Suprapubic skin (tissue), 4 donors: Measurements from ENCODE around the gene PHTF2.

ENCODE experiments used
- EP300 ChIP-seq: sonication (generic); formaldehyde crosslinking; IDR thresholded peaks from one replicate; pipeline ENCODE4 v1.6.1; 2017; ENCODE audit warnings: antibody characterized with exemption
- POLR2A ChIP-seq, 2 donors: fragments of 450-650 bp; IDR thresholded peaks; one replicate each; pipeline ENCODE4 v1.6.1; 2017; ENCODE audit warnings: antibody characterized with exemption in 2 of 2, mild to moderate bottlenecking in 2 of 2, moderate library complexity in 2 of 2
- POLR2AphosphoS5 ChIP-seq, 3 donors: sonication (generic); formaldehyde crosslinking; IDR thresholded peaks; one replicate each; pipeline ENCODE4 v1.6.1; 2017; ENCODE audit warnings: antibody characterized with exemption in 3 of 3
- TF ChIP-seq, protein P1 (sequence below), 2 donors: fragments of 200-600 bp in 1 of 2; fragments of 450-650 bp in 1 of 2; sonication (generic) in 1 of 2; IDR thresholded peaks; one replicate each; pipeline ENCODE4 v1.5.1; 2016 to 2019; ENCODE audit warnings: antibody characterized with exemption in 2 of 2, mild to moderate bottlenecking in 1 of 2, moderate library complexity in 1 of 2

GRCh38 chr7:77933394-77933793 lies 134.8 kb downstream of the PHTF2 start:
- TF ChIP-seq POLR2A (IDR thresholded peaks at IDR 0.05) (no peak), EP300 (no peak), POLR2AphosphoS5 (IDR thresholded peaks at IDR 0.05) (no peak)
- TF ChIP-seq, protein P1, sequence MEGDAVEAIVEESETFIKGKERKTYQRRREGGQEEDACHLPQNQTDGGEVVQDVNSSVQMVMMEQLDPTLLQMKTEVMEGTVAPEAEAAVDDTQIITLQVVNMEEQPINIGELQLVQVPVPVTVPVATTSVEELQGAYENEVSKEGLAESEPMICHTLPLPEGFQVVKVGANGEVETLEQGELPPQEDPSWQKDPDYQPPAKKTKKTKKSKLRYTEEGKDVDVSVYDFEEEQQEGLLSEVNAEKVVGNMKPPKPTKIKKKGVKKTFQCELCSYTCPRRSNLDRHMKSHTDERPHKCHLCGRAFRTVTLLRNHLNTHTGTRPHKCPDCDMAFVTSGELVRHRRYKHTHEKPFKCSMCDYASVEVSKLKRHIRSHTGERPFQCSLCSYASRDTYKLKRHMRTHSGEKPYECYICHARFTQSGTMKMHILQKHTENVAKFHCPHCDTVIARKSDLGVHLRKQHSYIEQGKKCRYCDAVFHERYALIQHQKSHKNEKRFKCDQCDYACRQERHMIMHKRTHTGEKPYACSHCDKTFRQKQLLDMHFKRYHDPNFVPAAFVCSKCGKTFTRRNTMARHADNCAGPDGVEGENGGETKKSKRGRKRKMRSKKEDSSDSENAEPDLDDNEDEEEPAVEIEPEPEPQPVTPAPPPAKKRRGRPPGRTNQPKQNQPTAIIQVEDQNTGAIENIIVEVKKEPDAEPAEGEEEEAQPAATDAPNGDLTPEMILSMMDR (IDR thresholded peaks at IDR 0.05): no peak
